Right atrium auricular region (tissue), 2 donors: ENCODE data around the gene CHIT1. TPM values are rescaled to one million over a fixed set of nuclear protein-coding genes. Genes with fewer than 3 reads are reported as not detected.
A peak's percentile ranks its signal among the peaks of the same experiment; 100 is the strongest.
"Not testable (repeated sequence)": the region's sequence is repeated elsewhere in the genome, so short reads cannot be mapped to it uniquely, and the experiment has no call there.

ENCODE experiments used
- DNase-seq: peaks from one replicate; pipeline ENCODE4 v3.0.0-alpha.2; 2019; ENCODE audit warnings: low spot score
- H3K27ac ChIP-seq, 2 donors: fragments of 200-600 bp; sonication (generic); 1 replicate in 1 of 2; 2 replicates in 1 of 2; pipeline ENCODE4 v1.5.1; 2016 to 2019
- H3K27me3 ChIP-seq, 2 donors: fragments of 200-600 bp; sonication (generic); one replicate each; pipeline versions ENCODE4 v1.5.1 to v1.6.0; 2017 to 2019
- H3K36me3 ChIP-seq: fragments of 200-600 bp; sonication (generic); one replicate; pipeline ENCODE4 v1.5.1; 2016
- H3K4me1 ChIP-seq, 2 donors: fragments of 200-600 bp; sonication (generic); one replicate each; pipeline versions ENCODE4 v1.5.1 to v1.6.0; 2017 to 2019
- H3K4me3 ChIP-seq, 2 donors: fragments of 200-600 bp; sonication (generic); 1 replicate in 1 of 2; 2 replicates in 1 of 2; pipeline ENCODE4 v1.5.1; 2017 to 2019; ENCODE audit warnings: mild to moderate bottlenecking in 1 of 2, moderate library complexity in 1 of 2
- H3K9me3 ChIP-seq, 2 donors: fragments of 200-600 bp; sonication (generic); one replicate each; pipeline ENCODE4 v1.5.1; 2019
- CTCF ChIP-seq, 2 donors: fragments of 200-600 bp; sonication (generic); IDR thresholded peaks; one replicate each; pipeline ENCODE4 v1.5.1; 2019; ENCODE audit warnings: antibody characterized with exemption in 2 of 2
- total RNA-seq, 2 donors: library from RNA; depleted of rRNA; stranded (reverse); fragments of >200 nt; gene quantifications; one replicate each; pipeline ENCODE4 v1.1.0, GENCODE V29; 2016

The CHIT1 gene
- total RNA-seq, 2 donors from 2014 or later = not detected

- no peak for TF ChIP-seq CTCF (IDR thresholded peaks at IDR 0.05)
- Histone ChIP-seq H3K27ac (peak overlapping the region; percentile 74 to 87), H3K9me3 (no peaks in the 10 kb centered on the region), H3K27me3 (no peaks in the 10 kb centered on the region), H3K4me1 (peaks cover 0 to 23% of the 10 kb centered on the region in 2 donors), H3K36me3 (no peaks in the 10 kb centered on the region), H3K4me3 (peak overlapping the region; percentile 53 to 62)
- DNase-seq = no peak
These were observed 38.4 kb upstream of the CHIT1 start for GRCh38 chr1:203267912-203268311.

GRCh38 chr1:203267347-203267846 lies 37.9 kb upstream of the CHIT1 start:
- Histone ChIP-seq H3K4me1 (peaks cover 0 to 18% of the 10 kb centered on the region in 2 donors), H3K36me3 (no peaks in the 10 kb centered on the region), H3K27me3 (no peaks in the 10 kb centered on the region), H3K9me3 (no peaks in the 10 kb centered on the region), H3K27ac (peak overlapping the region; percentile 74 to 87), H3K4me3 (peak overlapping the region; percentile 53 to 62)
- TF ChIP-seq CTCF (IDR thresholded peaks at IDR 0.05) = peak; percentile 85 to 93
- peak; percentile 92 for DNase-seq

- not testable (repeated sequence) for H3K27me3 ChIP-seq, H3K36me3 ChIP-seq, DNase-seq, H3K9me3 ChIP-seq, H3K27ac ChIP-seq, H3K4me3 ChIP-seq
- H3K4me1 ChIP-seq = peaks cover 0 to 15% of the 10 kb centered on the region in 2 donors
These were observed 36.7 kb upstream of the CHIT1 start for GRCh38 chr1:203266140-203266539.

- Histone ChIP-seq H3K9me3 (no peaks in the 10 kb centered on the region), H3K27me3 (no peaks in the 10 kb centered on the region), H3K27ac (no peak overlapping the region), H3K4me1 (peaks cover 0 to 15% of the 10 kb centered on the region in 2 donors), H3K36me3 (no peaks in the 10 kb centered on the region), H3K4me3 (no peak overlapping the region)
- no peak for TF ChIP-seq CTCF (IDR thresholded peaks at IDR 0.05)
- DNase-seq = no peak
These were observed 36.1 kb upstream of the CHIT1 start for GRCh38 chr1:203265541-203265940.

GRCh38 chr1:203264052-203264501 lies 34.6 kb upstream of the CHIT1 start:
- no peak overlapping the region for H3K27ac ChIP-seq
- no peaks in the 10 kb centered on the region for H3K27me3 ChIP-seq
- H3K9me3 ChIP-seq = no peaks in the 10 kb centered on the region
- peaks cover 0 to 15% of the 10 kb centered on the region in 2 donors for H3K4me1 ChIP-seq
- H3K36me3 ChIP-seq = no peaks in the 10 kb centered on the region
- no peak for TF ChIP-seq CTCF (IDR thresholded peaks at IDR 0.05)
- no peak for DNase-seq
- H3K4me3 ChIP-seq = no peak overlapping the region

- DNase-seq = no peak
- Histone ChIP-seq H3K36me3 (no peaks in the 10 kb centered on the region), H3K27ac (no peak overlapping the region), H3K4me3 (no peak overlapping the region), H3K4me1 (peaks cover 0 to 10% of the 10 kb centered on the region in 2 donors), H3K27me3 (no peaks in the 10 kb centered on the region), H3K9me3 (no peaks in the 10 kb centered on the region)
- no peak for TF ChIP-seq CTCF (IDR thresholded peaks at IDR 0.05)
These were observed 34.0 kb upstream of the CHIT1 start for GRCh38 chr1:203263496-203263895.

- H3K36me3 ChIP-seq, H3K27me3 ChIP-seq, H3K27ac ChIP-seq, H3K4me3 ChIP-seq, H3K4me1 ChIP-seq, DNase-seq: not testable (repeated sequence)
- H3K9me3 ChIP-seq = peaks cover 0 to 11% of the 10 kb centered on the region in 2 donors
These were observed 27.2 kb upstream of the CHIT1 start for GRCh38 chr1:203256636-203257035.

GRCh38 chr1:203254782-203255181 lies 25.3 kb upstream of the CHIT1 start:
- DNase-seq, H3K27me3 ChIP-seq, H3K4me3 ChIP-seq, H3K27ac ChIP-seq, H3K36me3 ChIP-seq, H3K4me1 ChIP-seq: not testable (repeated sequence)
- peaks cover 0 to 11% of the 10 kb centered on the region in 2 donors for H3K9me3 ChIP-seq
